Gastrocnemius medialis (tissue), 4 donors: Measurements from ENCODE around the gene SPINK5. TPM values are rescaled to one million over a fixed set of nuclear protein-coding genes. Genes with fewer than 3 reads are reported as not detected.

Source experiments
- ATAC-seq, 2 donors: fragments of 150-250 bp; one replicate each; pipeline ENCODE4 v1.9.1; 2016
- DNase-seq, 2 donors: peaks; one replicate each; pipeline ENCODE4 v3.0.0-alpha.2; 2019
- H3K27ac ChIP-seq, 4 donors: fragments of 200-600 bp; sonication (generic); 1 replicate in 1 of 4; 2 replicates in 3 of 4; pipeline ENCODE4 v1.5.1; 2016 to 2018; ENCODE audit warnings: mild to moderate bottlenecking in 2 of 4, moderate library complexity in 1 of 4
- H3K27me3 ChIP-seq, 3 donors: fragments of 200-600 bp; sonication (generic) in 2 of 3; 1 replicate in 1 of 3; 2 replicates in 2 of 3; pipeline versions ENCODE4 v1.5.1 to v1.6.0; 2016 to 2019; ENCODE audit warnings: mild to moderate bottlenecking in 1 of 3, moderate library complexity in 1 of 3
- H3K36me3 ChIP-seq, 2 donors: fragments of 200-600 bp; sonication (generic) in 1 of 2; one replicate each; pipeline ENCODE4 v1.5.1; 2017 to 2018
- H3K4me1 ChIP-seq, 2 donors: fragments of 200-600 bp; sonication (generic) in 1 of 2; one replicate each; pipeline ENCODE4 v1.5.1; 2016 to 2017; ENCODE audit warnings: mild to moderate bottlenecking in 2 of 2
- H3K4me3 ChIP-seq, 4 donors: fragments of 200-600 bp; sonication (generic) in 3 of 4; 1 replicate in 1 of 4; 2 replicates in 3 of 4; pipeline ENCODE4 v1.5.1; 2016 to 2019; ENCODE audit warnings: mild to moderate bottlenecking in 2 of 4
- H3K9me3 ChIP-seq, 3 donors: fragments of 200-600 bp; sonication (generic) in 2 of 3; 1 replicate in 1 of 3; 2 replicates in 2 of 3; pipeline ENCODE4 v1.5.1; 2016 to 2019
- POLR2A ChIP-seq, 2 donors: fragments of 450-650 bp; IDR thresholded peaks; one replicate each; pipeline ENCODE4 v1.6.1; 2017; ENCODE audit warnings: antibody characterized with exemption in 2 of 2, mild to moderate bottlenecking in 2 of 2, moderate library complexity in 2 of 2
- in situ Hi-C, 4 donors: fragments of 200-750 bp; cut with MboI; loops; one replicate each; pipeline versions ENCODE4 v1.15.0 to v1.8.0; 2017; ENCODE audit warnings: low sequenced_read_pairs in 4 of 4
- intact Hi-C: fragments of 100-400 bp; cut with DNase I; formaldehyde crosslinking; loops from one replicate; pipeline ENCODE4 v1.15.1; 2023; ENCODE audit warnings: low total_unique reads
- total RNA-seq, 4 donors: library from RNA; depleted of rRNA; stranded (reverse); fragments of >200 nt; gene quantifications; one replicate each; pipeline versions ENCODE4 v1.1.0 to v1.2.3, GENCODE V29; 2016
- TF ChIP-seq, protein P1 (sequence below), 5 experiments: fragments of 450-650 bp in 3 of 5; fragments of 200-600 bp in 2 of 5; sonication (generic) in 2 of 5; IDR thresholded peaks in 4 of 5; conservative IDR thresholded peaks in 1 of 5; 1 replicate in 4 of 5; 2 replicates in 1 of 5; pipeline ENCODE4 v1.5.1; 2016 to 2019; ENCODE audit warnings: antibody characterized with exemption in 5 of 5, mild to moderate bottlenecking in 3 of 5, moderate library complexity in 3 of 5

SPINK5 gene
- total RNA-seq, 4 donors from 2014 or later, result 0.09 to 1.8 TPM; not detected in 2

DNA sequence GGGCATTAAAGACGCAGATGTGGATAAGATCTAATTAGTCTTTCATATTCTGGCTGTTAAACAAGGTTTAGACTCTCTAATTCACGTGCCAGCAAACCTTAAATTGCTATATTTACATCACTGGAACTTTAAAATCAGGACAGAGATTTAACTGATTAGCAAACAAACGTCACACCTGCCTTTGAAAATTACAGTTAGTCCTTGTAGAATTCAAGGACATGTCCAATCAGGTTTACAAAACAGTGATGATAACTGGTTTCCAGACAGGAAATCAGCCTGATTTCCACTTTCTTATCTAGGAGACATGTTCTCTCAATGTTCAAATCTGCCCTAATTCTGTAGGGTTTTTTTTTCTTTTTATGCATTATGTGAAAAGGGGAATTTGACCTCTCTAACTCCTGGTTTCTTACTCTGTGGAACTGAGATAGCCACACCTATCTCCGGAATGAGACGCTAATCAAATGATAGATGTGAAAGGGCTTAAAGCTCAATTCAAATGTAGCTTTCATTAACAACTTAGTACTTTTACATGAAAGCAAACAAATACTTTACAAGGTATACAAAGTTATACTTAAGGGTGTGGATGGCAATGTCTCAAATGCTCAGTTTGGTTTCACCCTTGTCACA is 26.5 kb downstream of the SPINK5 start:
- intact Hi-C loops, result no loop called here
- TF ChIP-seq POLR2A (IDR thresholded peaks at IDR 0.05), result no peak
- TF ChIP-seq, protein P1, sequence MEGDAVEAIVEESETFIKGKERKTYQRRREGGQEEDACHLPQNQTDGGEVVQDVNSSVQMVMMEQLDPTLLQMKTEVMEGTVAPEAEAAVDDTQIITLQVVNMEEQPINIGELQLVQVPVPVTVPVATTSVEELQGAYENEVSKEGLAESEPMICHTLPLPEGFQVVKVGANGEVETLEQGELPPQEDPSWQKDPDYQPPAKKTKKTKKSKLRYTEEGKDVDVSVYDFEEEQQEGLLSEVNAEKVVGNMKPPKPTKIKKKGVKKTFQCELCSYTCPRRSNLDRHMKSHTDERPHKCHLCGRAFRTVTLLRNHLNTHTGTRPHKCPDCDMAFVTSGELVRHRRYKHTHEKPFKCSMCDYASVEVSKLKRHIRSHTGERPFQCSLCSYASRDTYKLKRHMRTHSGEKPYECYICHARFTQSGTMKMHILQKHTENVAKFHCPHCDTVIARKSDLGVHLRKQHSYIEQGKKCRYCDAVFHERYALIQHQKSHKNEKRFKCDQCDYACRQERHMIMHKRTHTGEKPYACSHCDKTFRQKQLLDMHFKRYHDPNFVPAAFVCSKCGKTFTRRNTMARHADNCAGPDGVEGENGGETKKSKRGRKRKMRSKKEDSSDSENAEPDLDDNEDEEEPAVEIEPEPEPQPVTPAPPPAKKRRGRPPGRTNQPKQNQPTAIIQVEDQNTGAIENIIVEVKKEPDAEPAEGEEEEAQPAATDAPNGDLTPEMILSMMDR (IDR thresholded peaks at IDR 0.05 in 4 of 5, conservative IDR thresholded peaks at IDR 0.05 in 1 of 5), result no peak

DNA sequence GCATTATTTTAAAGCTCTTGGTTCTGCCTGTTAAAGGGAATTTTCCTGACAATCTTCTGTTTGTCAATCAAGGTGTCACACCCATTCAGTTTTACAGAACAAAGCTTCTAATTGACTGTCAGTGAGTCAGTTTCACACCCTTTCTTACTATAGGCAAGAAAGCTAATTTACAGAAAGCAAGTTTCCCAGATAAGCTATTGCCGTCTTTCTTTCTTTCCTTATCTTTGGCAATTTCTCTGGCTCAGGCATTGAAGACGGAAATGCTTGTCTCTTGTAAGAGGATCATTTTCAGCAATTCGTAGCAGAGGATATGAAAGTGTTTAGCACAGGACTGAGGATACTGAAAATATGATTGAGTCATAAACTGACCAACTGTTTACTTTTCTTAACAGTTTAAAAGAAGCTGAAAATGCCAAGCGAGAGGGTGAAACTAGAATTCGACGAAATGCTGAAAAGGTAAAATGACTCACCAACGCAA is 27.0 kb downstream of the SPINK5 start:
- H3K4me1 ChIP-seq, result no peaks in the 10 kb centered on the region
- no peak for ATAC-seq
- no peak overlapping the region for H3K4me3 ChIP-seq
- DNase-seq, result no peak
- no peaks in the 10 kb centered on the region for H3K27me3 ChIP-seq
- H3K27ac ChIP-seq, result no peak overlapping the region
- H3K36me3 ChIP-seq, result no peaks in the 10 kb centered on the region
- in situ Hi-C loops (no loop called here), intact Hi-C loops (no loop called here)
- no peak for TF ChIP-seq POLR2A (IDR thresholded peaks at IDR 0.05)
- TF ChIP-seq, protein P1 (IDR thresholded peaks at IDR 0.05 in 4 of 5, conservative IDR thresholded peaks at IDR 0.05 in 1 of 5), result no peak
- H3K9me3 ChIP-seq, result no peaks in the 10 kb centered on the region

More for the DNA sequence above, 26.5 kb downstream of the SPINK5 start:
- Histone ChIP-seq H3K4me3 (no peak overlapping the region), H3K27ac (no peak overlapping the region), H3K36me3 (no peaks in the 10 kb centered on the region), H3K9me3 (no peaks in the 10 kb centered on the region), H3K4me1 (no peaks in the 10 kb centered on the region), H3K27me3 (no peaks in the 10 kb centered on the region)
- ATAC-seq (no peak), DNase-seq (no peak)
- in situ Hi-C loops, result no loop called here

DNA sequence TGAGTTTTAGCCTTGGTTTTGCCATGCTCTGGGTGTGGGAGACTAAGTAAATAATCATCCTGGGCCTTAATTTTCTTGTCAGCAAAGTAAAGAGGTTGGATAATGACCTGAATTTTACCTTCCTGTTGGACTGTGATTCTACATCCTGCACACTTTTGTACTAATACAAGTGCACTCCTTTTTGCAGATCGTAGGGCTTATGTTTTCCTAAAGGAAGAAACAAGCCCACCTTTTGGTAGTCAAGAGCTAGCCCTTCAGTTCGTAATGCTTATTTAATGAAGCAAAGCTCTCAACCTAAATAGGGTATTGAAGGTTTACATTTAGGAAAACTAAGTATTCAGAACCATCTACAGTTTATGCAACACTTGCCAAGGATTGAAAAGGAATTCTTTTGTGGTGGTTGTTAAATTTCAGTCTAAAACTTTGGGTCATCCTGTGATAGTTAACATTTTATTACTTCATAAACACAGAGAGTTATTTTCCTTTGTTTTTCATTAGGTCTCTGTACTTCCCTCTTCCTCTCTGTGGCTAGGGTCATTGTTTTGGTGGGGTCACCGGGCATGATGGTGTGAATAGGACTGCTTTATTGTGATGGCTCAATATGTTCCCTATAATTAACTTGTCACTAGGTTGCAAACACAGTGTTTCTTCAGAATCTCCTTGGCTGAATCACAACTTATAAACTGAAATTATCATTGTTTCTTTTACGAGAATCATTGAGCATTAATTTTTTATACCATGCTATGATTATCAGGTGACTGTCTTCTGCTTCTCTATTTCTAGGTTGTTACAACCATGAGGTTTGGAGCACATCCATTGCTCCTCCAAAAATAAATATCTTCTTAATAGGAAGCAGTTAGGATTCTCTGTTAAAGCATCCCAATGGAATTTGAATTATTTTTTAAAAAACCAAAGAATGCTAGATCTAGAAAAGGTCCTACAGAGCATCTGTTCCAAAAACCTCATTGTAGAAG is 28.5 kb downstream of the SPINK5 start:
- intact Hi-C loops, result no loop called here
- in situ Hi-C loops, result no loop called here
- DNase-seq (no peak), ATAC-seq (no peak)
- no peaks in the 10 kb centered on the region for H3K27me3 ChIP-seq
- H3K36me3 ChIP-seq, result no peaks in the 10 kb centered on the region
- H3K4me1 ChIP-seq, result no peaks in the 10 kb centered on the region
- H3K9me3 ChIP-seq, result no peaks in the 10 kb centered on the region
- TF ChIP-seq, protein P1 (IDR thresholded peaks at IDR 0.05 in 4 of 5, conservative IDR thresholded peaks at IDR 0.05 in 1 of 5), result no peak
- TF ChIP-seq POLR2A (IDR thresholded peaks at IDR 0.05), result no peak
- no peak overlapping the region for H3K4me3 ChIP-seq
- H3K27ac ChIP-seq, result no peak overlapping the region

DNA sequence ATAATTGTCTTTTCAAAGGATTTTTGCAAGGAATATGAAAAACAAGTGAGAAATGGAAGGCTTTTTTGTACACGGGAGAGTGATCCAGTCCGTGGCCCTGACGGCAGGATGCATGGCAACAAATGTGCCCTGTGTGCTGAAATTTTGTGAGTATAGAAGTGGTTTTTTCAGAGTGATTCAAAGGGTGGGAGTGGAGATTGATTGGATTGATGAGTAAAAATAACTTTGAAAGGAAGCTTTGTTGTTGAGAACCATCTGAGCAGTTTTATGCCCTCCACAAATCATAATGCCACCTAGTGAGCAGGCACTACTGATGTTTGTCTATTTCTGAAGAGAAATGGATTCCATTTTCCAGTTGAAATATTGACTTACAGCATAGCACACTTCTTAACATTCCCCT is 30.6 kb downstream of the SPINK5 start:
- in situ Hi-C loops, result no loop called here
- DNase-seq, result no peak
- no peaks in the 10 kb centered on the region for H3K4me1 ChIP-seq
- H3K27me3 ChIP-seq, result no peaks in the 10 kb centered on the region
- no peak overlapping the region for H3K27ac ChIP-seq
- TF ChIP-seq, protein P1 (IDR thresholded peaks at IDR 0.05 in 4 of 5, conservative IDR thresholded peaks at IDR 0.05 in 1 of 5), result no peak
- no peak for TF ChIP-seq POLR2A (IDR thresholded peaks at IDR 0.05)
- no peaks in the 10 kb centered on the region for H3K9me3 ChIP-seq
- ATAC-seq, result no peak
- H3K36me3 ChIP-seq, result no peaks in the 10 kb centered on the region
- H3K4me3 ChIP-seq, result no peak overlapping the region
- intact Hi-C loops, result no loop called here
